GM12878 (cell line): Measurements from ENCODE around the gene NAV3. TPM values are rescaled to one million over a fixed set of nuclear protein-coding genes. Genes with fewer than 3 reads are reported as not detected.

Source experiments
- ATAC-seq: fragments of 200-7000 bp; cut with Tn5 transposase; 3 replicates; pipeline ENCODE4 v1.9.1; 2020; ENCODE audit warnings: mild to moderate bottlenecking, moderate library complexity
- BruUV-seq: library from RNA; stranded (reverse); fragments of 400-500 nt; replicated peaks from 2 replicates; lab custom pipeline; 2021; lab: Mats Ljungman, UMichigan
- CTCF ChIA-PET: fragments of 300-600 bp; sonication (Branson Sonifier 250); formaldehyde crosslinking; extraction: SDS; loops from one replicate; lab custom pipeline; 2021; ENCODE audit warnings: inconsistent platforms; lab: Yijun Ruan, JAX
- POLR2A ChIA-PET: fragments of 350-600 bp; formaldehyde crosslinking; extraction: SDS; loops from one replicate; lab custom pipeline; 2021; ENCODE audit warnings: inconsistent platforms; lab: Charles Lee
- RAD21 ChIA-PET: fragments of 300-600 bp; sonication (Branson Sonifier 250); formaldehyde crosslinking; loops from one replicate; lab custom pipeline; 2023; ENCODE audit warnings: antibody characterized with exemption; ENCODE audit not compliant: unreplicated experiment; lab: Charles Lee
- SMC1A ChIA-PET: fragments of 300-600 bp; sonication (Branson Sonifier 250); formaldehyde crosslinking; loops from one replicate; lab custom pipeline; 2023; ENCODE audit not compliant: unreplicated experiment, uncharacterized antibody; lab: Charles Lee
- DNase-seq: peaks from one replicate; pipeline ENCODE4 v3.0.0-alpha.2; 2011; ENCODE audit warnings: low read depth, low spot score
- FAIRE-seq: peaks from 3 replicates; lab custom pipeline; 2011; peaks lifted over from hg19 to GRCh38; lab: Jason Lieb, UNC
- H2AFZ ChIP-seq: 2 replicates; pipeline ENCODE4 v1.6.0; 2011; ENCODE audit warnings: low read depth, low read length, control low read depth; ENCODE audit not compliant: control insufficient read depth
- H3K27ac ChIP-seq: 2 replicates; pipeline ENCODE4 v1.5.1; 2011; ENCODE audit warnings: control low read depth; ENCODE audit not compliant: control insufficient read depth, insufficient read depth
- H3K27me3 ChIP-seq, 2 experiments: replicated peaks in 1 of 2; 2 replicates each; pipeline versions ENCODE4 v1.6.0 to v1.6.1; 2011; ENCODE audit warnings: low read length in 1 of 2; ENCODE audit not compliant: control insufficient read depth in 2 of 2, insufficient read depth in 2 of 2
- H3K36me3 ChIP-seq, 2 experiments: 2 replicates each; pipeline ENCODE4 v1.5.1; 2011; ENCODE audit warnings: low read length in 1 of 2; ENCODE audit not compliant: control insufficient read depth in 2 of 2, insufficient read depth in 2 of 2
- H3K4me1 ChIP-seq: 2 replicates; pipeline ENCODE4 v1.6.1; 2011; ENCODE audit warnings: mild to moderate bottlenecking, low read length, moderate library complexity, mixed read lengths; ENCODE audit not compliant: control insufficient read depth, insufficient read depth
- H3K4me2 ChIP-seq: 2 replicates; pipeline ENCODE4 v1.6.0; 2011; ENCODE audit warnings: control low read depth; ENCODE audit not compliant: control insufficient read depth, insufficient read depth
- H3K4me3 ChIP-seq: fragments of 200-600 bp; sonication (generic); 2 replicates; pipeline ENCODE4 v1.5.1; 2016
- H3K79me2 ChIP-seq: 2 replicates; pipeline ENCODE4 v1.6.0; 2011; ENCODE audit warnings: low read length; ENCODE audit not compliant: control insufficient read depth, insufficient read depth
- H3K9ac ChIP-seq: 2 replicates; pipeline ENCODE4 v1.8.0; 2011; ENCODE audit warnings: low read length, control low read depth, mixed read lengths; ENCODE audit not compliant: control insufficient read depth, insufficient read depth
- H3K9me3 ChIP-seq: replicated peaks from 3 replicates; pipeline ENCODE4 v1.5.1; 2011; ENCODE audit warnings: mild to moderate bottlenecking, low read length; ENCODE audit not compliant: control insufficient read depth, insufficient read depth
- H4K20me1 ChIP-seq: 2 replicates; pipeline ENCODE4 v1.6.0; 2011; ENCODE audit not compliant: control insufficient read depth, insufficient read depth
- BMI1 ChIP-seq: fragments of 450-650 bp; IDR thresholded peaks from 2 replicates; pipeline ENCODE4 v1.6.1; 2016; ENCODE audit warnings: mild to moderate bottlenecking, moderate library complexity, borderline replicate concordance
- CHD2 ChIP-seq: IDR thresholded peaks from 2 replicates; pipeline ENCODE4 v1.6.1; 2011; ENCODE audit warnings: low read depth, low read length, improper control_type of control experiment, borderline replicate concordance
- CREM ChIP-seq: IDR thresholded peaks from 2 replicates; pipeline ENCODE4 v1.6.1; 2014; ENCODE audit warnings: antibody characterized with exemption, low read depth
- GATAD2B ChIP-seq: fragments of 450-650 bp; conservative IDR thresholded peaks from 2 replicates; pipeline ENCODE4 v1.6.1; 2017; ENCODE audit warnings: low read depth, mild to moderate bottlenecking, moderate library complexity
- HDAC2 ChIP-seq: fragments of 200-600 bp; sonication (generic); IDR thresholded peaks from 2 replicates; pipeline ENCODE4 v1.6.1; 2017
- MYB ChIP-seq: fragments of 150-350 bp; IDR thresholded peaks from 2 replicates; pipeline ENCODE4 v1.6.1; 2014; ENCODE audit warnings: mild to moderate bottlenecking, low read depth, low read length, borderline replicate concordance
- RBBP5 ChIP-seq: fragments of 200-600 bp; sonication (generic); conservative IDR thresholded peaks from 2 replicates; pipeline ENCODE4 v1.6.1; 2016
- SIN3A ChIP-seq: IDR thresholded peaks from 2 replicates; pipeline ENCODE4 v1.6.1; 2012; ENCODE audit warnings: low read depth, low read length, improper control_type of control experiment
- SUPT20H ChIP-seq: IDR thresholded peaks from 2 replicates; pipeline ENCODE4 v1.6.1; 2011; ENCODE audit warnings: low read depth, mild to moderate bottlenecking, low read length, moderate library complexity, borderline replicate concordance; ENCODE audit not compliant: control insufficient read depth
- TBL1XR1 ChIP-seq: IDR thresholded peaks from 2 replicates; pipeline ENCODE4 v1.6.1; 2012; ENCODE audit warnings: low read depth, low read length, improper control_type of control experiment
- ZNF24 ChIP-seq: fragments of 450-650 bp; IDR thresholded peaks from 2 replicates; pipeline ENCODE4 v1.6.1; 2017; ENCODE audit warnings: antibody characterized with exemption, mild to moderate bottlenecking
- in situ Hi-C: fragments of 300-500 bp; cut with MboI; formaldehyde crosslinking; loops from 9 replicates; pipeline ENCODE4 v1.14.3; 2018; ENCODE audit warnings: mixed read lengths
- intact Hi-C: fragments of 100-400 bp; cut with micrococcal nuclease; formaldehyde crosslinking; loops from one replicate; pipeline ENCODE4 v1.14.2; 2022; ENCODE audit not compliant: unreplicated experiment
- polyA plus RNA-seq, 11 experiments: library from polyadenylated mRNA; depleted of rRNA in 4 of 11; unstranded in 6 of 11; stranded (reverse) in 5 of 11; fragments of >200 nt; fragmentation: Nextera tagmentation in 4 of 11; fragmentation: Illumina TruSeq in 1 of 11; extraction: Ambion mirVana in 4 of 11; extraction: Trizol in 1 of 11; gene quantifications; 1 replicate in 1 of 11; 2 replicates in 10 of 11; pipeline versions ENCODE4 v1.2.1 to v1.2.3, GENCODE V29; 2011 to 2016; ENCODE audit warnings: inconsistent platforms in 2 of 11, missing spikeins in 2 of 11, low read depth in 1 of 11
- total RNA-seq, 4 experiments: library from RNA; depleted of rRNA in 3 of 4; stranded (reverse); fragments of >200 nt in 3 of 4; fragmentation: Illumina TruSeq in 1 of 4; extraction: Trizol in 1 of 4; gene quantifications; 2 replicates each; pipeline versions ENCODE4 v1.2.1 to v1.2.3, GENCODE V29; 2013 to 2021
- TF ChIP-seq, protein P1 (sequence below): IDR thresholded peaks from 2 replicates; pipeline ENCODE4 v1.6.1; 2012; ENCODE audit warnings: low read length, inconsistent platforms
- TF ChIP-seq, protein P2 (sequence below), 3 experiments: IDR thresholded peaks in 2 of 3; conservative IDR thresholded peaks in 1 of 3; 2 replicates each; pipeline ENCODE4 v1.5.1; 2011; ENCODE audit warnings: low read depth in 3 of 3, low read length in 3 of 3, mild to moderate bottlenecking in 3 of 3, control low read depth in 2 of 3, moderate library complexity in 2 of 3, inconsistent platforms in 1 of 3, mixed read lengths in 1 of 3; ENCODE audit not compliant: control insufficient read depth in 2 of 3, insufficient read depth in 1 of 3; ENCODE audit errors: extremely low read depth in 1 of 3
- TF ChIP-seq, protein P3 (sequence below): IDR thresholded peaks from 2 replicates; pipeline ENCODE4 v1.6.1; 2012; ENCODE audit warnings: low read depth, low read length, improper control_type of control experiment
- TF ChIP-seq, protein P4 (sequence below): IDR thresholded peaks from 2 replicates; pipeline ENCODE4 v1.6.1; 2012; ENCODE audit warnings: improper control_type of control experiment, low read depth, low read length; ENCODE audit not compliant: insufficient replicate concordance

NAV3 gene
- total and polyA plus RNA-seq, 10 of the 15 experiments (the other 5 are each of a cell fraction or from before 2014, with no cell fraction given), result 0.05 to 0.51 (median 0.22) TPM; not detected in 1

DNA sequence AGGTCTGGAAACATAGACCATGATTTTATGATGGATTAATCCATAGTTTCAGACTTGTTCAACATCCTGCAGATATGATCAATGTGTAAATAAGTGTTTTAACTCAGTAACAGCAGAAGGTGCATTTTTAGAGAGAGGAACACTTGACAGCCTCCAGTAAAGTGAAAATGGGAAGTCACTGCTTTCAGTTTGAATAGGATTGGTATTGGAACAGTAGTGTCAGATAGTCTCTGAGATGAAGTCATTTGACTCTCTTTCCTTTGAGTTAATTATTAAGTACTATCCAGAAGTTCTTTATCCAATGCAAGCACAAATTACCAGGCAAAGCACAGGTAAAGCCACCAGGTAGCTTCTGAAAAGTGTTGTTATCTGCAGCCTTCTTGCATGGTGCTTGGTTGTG lies 14.5 kb upstream of the NAV3 start:
- ChIA-PET CTCF (interaction anchor here (1.1 to 2.9 kb wide), 5 partner anchors 14 to 768 kb away, joined by 3 to 11 read pairs (median 6); partner anchors contain the start of gene NAV3), RAD21 (interaction anchor here (1.0 to 1.9 kb wide), 5 partner anchors 22 to 72 kb away, joined by 3 to 5 read pairs (median 3); no protein-coding TSS in a partner anchor), SMC1A (interaction anchor here (0.7 to 3.5 kb wide), 5 partner anchors 15 to 70 kb away, joined by 3 to 18 read pairs (median 4); partner anchors contain the start of gene NAV3), POLR2A (interaction anchor here (2.0 kb wide), 1 partner anchor 31 kb away, joined by 5 read pairs; no protein-coding TSS in a partner anchor)
- H2AFZ ChIP-seq, result no peak overlapping the region
- ATAC-seq (peak; percentile 97), DNase-seq (peak; percentile 45), FAIRE-seq (peak; percentile 92)
- no peaks in the 10 kb centered on the region for H4K20me1 ChIP-seq
- peaks cover 5% of the 10 kb centered on the region; the same call in 1 of the 2 replicates for H3K4me1 ChIP-seq
- H3K4me3 ChIP-seq, result no peak overlapping the region
- no peaks in the 10 kb centered on the region for H3K9me3 ChIP-seq
- H3K79me2 ChIP-seq, result no peaks in the 10 kb centered on the region
- intact Hi-C loops (loop anchor here (10.0 kb wide), 1 partner anchor 109 kb away; no protein-coding TSS in a partner anchor), in situ Hi-C loops (no loop called here)
- H3K27ac ChIP-seq, result no peak overlapping the region
- H3K36me3 ChIP-seq, result no peaks in the 10 kb centered on the region
- no peaks in the 10 kb centered on the region for H3K27me3 ChIP-seq
- no peak overlapping the region for H3K9ac ChIP-seq
- peak overlapping the region; percentile 20; the same call in 1 of the 2 replicates for H3K4me2 ChIP-seq
- BruUV-seq, result no TSS peak
- TF ChIP-seq CHD2 (0 out of 2 replicates have a peak, but pooled peaks have one; percentile 14), HDAC2 (no peak), CREM (peak; percentile 63; the same call in 1 of the 2 replicates), TBL1XR1 (no peak), ZNF24 (no peak), BMI1 (peak; percentile 58), RBBP5 (no peak), SUPT20H (no peak), GATAD2B (peak; percentile 55; the same call in 1 of the 2 replicates), SIN3A (no peak), MYB (no peak)
- TF ChIP-seq, protein P1, sequence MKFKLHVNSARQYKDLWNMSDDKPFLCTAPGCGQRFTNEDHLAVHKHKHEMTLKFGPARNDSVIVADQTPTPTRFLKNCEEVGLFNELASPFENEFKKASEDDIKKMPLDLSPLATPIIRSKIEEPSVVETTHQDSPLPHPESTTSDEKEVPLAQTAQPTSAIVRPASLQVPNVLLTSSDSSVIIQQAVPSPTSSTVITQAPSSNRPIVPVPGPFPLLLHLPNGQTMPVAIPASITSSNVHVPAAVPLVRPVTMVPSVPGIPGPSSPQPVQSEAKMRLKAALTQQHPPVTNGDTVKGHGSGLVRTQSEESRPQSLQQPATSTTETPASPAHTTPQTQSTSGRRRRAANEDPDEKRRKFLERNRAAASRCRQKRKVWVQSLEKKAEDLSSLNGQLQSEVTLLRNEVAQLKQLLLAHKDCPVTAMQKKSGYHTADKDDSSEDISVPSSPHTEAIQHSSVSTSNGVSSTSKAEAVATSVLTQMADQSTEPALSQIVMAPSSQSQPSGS, result peak; percentile 80
- TF ChIP-seq, protein P2, sequence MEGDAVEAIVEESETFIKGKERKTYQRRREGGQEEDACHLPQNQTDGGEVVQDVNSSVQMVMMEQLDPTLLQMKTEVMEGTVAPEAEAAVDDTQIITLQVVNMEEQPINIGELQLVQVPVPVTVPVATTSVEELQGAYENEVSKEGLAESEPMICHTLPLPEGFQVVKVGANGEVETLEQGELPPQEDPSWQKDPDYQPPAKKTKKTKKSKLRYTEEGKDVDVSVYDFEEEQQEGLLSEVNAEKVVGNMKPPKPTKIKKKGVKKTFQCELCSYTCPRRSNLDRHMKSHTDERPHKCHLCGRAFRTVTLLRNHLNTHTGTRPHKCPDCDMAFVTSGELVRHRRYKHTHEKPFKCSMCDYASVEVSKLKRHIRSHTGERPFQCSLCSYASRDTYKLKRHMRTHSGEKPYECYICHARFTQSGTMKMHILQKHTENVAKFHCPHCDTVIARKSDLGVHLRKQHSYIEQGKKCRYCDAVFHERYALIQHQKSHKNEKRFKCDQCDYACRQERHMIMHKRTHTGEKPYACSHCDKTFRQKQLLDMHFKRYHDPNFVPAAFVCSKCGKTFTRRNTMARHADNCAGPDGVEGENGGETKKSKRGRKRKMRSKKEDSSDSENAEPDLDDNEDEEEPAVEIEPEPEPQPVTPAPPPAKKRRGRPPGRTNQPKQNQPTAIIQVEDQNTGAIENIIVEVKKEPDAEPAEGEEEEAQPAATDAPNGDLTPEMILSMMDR (IDR thresholded peaks at IDR 0.05 in 2 of 3, conservative IDR thresholded peaks at IDR 0.05 in 1 of 3; ENCODE audit: control insufficient read depth in 2 of 3, extremely low read depth in 1 of 3, insufficient read depth in 1 of 3, low read depth in 3 of 3, low read length in 3 of 3), result no peak
- TF ChIP-seq, protein P3, sequence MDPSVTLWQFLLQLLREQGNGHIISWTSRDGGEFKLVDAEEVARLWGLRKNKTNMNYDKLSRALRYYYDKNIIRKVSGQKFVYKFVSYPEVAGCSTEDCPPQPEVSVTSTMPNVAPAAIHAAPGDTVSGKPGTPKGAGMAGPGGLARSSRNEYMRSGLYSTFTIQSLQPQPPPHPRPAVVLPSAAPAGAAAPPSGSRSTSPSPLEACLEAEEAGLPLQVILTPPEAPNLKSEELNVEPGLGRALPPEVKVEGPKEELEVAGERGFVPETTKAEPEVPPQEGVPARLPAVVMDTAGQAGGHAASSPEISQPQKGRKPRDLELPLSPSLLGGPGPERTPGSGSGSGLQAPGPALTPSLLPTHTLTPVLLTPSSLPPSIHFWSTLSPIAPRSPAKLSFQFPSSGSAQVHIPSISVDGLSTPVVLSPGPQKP, result no peak
- TF ChIP-seq, protein P4, sequence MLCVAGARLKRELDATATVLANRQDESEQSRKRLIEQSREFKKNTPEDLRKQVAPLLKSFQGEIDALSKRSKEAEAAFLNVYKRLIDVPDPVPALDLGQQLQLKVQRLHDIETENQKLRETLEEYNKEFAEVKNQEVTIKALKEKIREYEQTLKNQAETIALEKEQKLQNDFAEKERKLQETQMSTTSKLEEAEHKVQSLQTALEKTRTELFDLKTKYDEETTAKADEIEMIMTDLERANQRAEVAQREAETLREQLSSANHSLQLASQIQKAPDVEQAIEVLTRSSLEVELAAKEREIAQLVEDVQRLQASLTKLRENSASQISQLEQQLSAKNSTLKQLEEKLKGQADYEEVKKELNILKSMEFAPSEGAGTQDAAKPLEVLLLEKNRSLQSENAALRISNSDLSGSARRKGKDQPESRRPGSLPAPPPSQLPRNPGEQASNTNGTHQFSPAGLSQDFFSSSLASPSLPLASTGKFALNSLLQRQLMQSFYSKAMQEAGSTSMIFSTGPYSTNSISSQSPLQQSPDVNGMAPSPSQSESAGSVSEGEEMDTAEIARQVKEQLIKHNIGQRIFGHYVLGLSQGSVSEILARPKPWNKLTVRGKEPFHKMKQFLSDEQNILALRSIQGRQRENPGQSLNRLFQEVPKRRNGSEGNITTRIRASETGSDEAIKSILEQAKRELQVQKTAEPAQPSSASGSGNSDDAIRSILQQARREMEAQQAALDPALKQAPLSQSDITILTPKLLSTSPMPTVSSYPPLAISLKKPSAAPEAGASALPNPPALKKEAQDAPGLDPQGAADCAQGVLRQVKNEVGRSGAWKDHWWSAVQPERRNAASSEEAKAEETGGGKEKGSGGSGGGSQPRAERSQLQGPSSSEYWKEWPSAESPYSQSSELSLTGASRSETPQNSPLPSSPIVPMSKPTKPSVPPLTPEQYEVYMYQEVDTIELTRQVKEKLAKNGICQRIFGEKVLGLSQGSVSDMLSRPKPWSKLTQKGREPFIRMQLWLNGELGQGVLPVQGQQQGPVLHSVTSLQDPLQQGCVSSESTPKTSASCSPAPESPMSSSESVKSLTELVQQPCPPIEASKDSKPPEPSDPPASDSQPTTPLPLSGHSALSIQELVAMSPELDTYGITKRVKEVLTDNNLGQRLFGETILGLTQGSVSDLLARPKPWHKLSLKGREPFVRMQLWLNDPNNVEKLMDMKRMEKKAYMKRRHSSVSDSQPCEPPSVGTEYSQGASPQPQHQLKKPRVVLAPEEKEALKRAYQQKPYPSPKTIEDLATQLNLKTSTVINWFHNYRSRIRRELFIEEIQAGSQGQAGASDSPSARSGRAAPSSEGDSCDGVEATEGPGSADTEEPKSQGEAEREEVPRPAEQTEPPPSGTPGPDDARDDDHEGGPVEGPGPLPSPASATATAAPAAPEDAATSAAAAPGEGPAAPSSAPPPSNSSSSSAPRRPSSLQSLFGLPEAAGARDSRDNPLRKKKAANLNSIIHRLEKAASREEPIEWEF, result peak; percentile 64
